ENCODE results near the gene C19orf73. TPM values are rescaled to one million over a fixed set of nuclear protein-coding genes. Genes with fewer than 3 reads are reported as not detected.
A peak's percentile ranks its signal among the peaks of the same experiment; 100 is the strongest.

C19orf73 gene
- total RNA-seq, 2 donors from 2014 or later: 2.2 to 11.1 TPM

DNA sequence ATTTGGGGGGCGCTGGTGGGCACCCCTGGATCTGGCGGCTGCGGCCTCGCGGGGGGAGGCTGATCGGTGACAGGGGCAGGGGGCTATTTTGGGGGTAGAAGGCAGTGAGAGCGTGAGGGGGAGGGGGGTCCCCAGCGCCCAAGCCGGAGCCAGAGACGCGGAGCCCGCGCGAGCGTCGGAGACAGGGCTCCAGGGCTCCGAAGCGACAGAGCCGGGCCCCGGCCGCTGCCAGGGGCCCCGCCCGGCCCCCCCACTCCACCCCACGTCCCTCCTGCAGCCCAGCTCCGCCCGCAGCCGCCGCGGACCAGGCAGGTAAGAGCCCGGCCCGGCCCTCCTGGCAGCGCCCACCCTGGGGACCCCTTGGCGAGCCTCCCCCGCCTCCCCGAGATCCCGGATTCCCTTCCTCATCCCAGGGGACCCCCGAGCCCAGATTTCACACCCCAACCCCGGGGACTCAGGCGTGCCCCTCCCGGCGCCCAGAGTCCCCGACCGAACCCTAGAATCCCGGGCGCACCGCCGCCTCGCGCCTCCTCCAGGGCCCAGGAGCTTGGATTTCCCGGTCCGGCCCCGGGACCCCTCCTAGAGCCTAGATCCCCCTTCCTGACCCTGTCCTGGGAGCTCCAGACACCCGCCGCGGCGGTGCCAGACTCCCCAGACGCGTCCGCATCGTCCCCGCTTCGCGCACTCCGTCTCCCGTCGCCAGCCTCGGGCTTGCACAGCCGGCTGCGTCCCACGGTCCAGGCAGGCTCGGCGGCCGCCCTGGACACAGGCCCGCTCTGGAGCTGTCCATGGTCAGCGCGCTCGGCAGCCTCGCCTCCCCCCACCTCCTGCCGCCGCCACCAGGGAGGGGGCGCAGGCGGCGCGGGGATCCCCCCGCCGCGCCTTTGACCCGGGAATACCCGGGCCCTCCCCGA, 725 bp upstream of the C19orf73 start, which contains the start of gene PPFIA3:
TSS of gene PPFIA3 (plus strand) at position 134 of the 914 bp plus-strand sequence. CDS start 8,330 bp downstream, outside the sequence.
- peak; percentile 61 for DNase-seq (ENCODE audit: low spot score)
- Histone ChIP-seq H3K4me3 (peak within 1 kb of the TSS; percentile 55 to 58), H3K9me3 (no peaks in the 10 kb centered on the region), H3K4me1 (replicated peaks) (peaks cover 14% of the 10 kb centered on the region), H3K36me3 (no peaks in the 10 kb centered on the region), H3K27ac (peak within 1 kb of the TSS; percentile 95 to 97), H3K27me3 (replicated peaks; ENCODE audit: insufficient read depth) (no peaks in the 10 kb centered on the region)
- WGBS: under 1% methylated on average over 65 of the region's 90 CpGs
- intact Hi-C loops (cut with DNase I): loop anchor here (5.0 kb wide), 1 partner anchor 33 kb away; no protein-coding TSS in a partner anchor
- TF ChIP-seq, protein P1, sequence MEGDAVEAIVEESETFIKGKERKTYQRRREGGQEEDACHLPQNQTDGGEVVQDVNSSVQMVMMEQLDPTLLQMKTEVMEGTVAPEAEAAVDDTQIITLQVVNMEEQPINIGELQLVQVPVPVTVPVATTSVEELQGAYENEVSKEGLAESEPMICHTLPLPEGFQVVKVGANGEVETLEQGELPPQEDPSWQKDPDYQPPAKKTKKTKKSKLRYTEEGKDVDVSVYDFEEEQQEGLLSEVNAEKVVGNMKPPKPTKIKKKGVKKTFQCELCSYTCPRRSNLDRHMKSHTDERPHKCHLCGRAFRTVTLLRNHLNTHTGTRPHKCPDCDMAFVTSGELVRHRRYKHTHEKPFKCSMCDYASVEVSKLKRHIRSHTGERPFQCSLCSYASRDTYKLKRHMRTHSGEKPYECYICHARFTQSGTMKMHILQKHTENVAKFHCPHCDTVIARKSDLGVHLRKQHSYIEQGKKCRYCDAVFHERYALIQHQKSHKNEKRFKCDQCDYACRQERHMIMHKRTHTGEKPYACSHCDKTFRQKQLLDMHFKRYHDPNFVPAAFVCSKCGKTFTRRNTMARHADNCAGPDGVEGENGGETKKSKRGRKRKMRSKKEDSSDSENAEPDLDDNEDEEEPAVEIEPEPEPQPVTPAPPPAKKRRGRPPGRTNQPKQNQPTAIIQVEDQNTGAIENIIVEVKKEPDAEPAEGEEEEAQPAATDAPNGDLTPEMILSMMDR (IDR thresholded peaks at IDR 0.05): no peak
- no peak for TF ChIP-seq POLR2AphosphoS5 (IDR thresholded peaks at IDR 0.05)
- TF ChIP-seq POLR2A (IDR thresholded peaks at IDR 0.05): no peak

DNA sequence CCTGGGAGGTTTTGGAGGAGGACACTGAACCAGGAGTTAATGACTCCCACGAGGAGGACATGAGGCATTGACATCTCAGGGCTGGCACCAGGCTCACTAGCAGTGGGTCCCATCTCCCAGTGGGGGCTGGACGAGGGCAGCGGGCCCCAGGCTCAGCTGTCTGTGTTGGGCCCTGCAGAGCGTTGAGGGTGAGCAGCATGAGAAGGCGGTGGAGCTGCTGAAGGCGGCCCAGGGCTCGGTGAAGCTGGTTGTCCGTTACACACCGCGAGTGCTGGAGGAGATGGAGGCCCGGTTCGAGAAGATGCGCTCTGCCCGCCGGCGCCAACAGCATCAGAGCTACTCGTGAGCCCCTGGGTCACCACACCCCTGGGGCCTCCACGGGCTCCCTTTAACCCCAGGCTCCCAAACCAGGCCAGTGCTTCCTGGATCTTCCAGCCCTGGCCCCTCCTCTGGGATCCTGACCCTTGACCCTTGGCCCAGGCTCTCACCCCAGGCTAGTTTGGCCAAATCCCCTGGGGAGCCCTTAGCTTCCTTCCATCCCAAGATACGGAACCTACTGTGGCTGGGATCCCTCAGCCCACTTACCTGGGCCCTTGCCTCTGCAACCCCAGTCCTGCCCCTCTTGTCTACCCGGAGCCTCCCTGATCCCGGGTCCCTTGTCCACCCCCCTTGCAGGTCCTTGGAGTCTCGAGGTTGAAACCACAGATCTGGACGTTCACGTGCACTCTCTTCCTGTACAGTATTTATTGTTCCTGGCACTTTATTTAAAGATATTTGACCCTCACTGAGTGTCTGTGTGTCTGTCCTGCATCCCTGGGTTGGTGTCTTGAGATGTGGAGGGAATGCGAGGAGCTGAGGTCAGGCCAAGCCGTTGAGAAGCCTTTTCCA, 1.0 kb downstream of the C19orf73 start:
- 67% methylated on average over 26 of the region's 26 CpGs for WGBS
- H3K4me1 ChIP-seq (replicated peaks): peaks cover 14% of the 10 kb centered on the region
- TF ChIP-seq, protein P1 (IDR thresholded peaks at IDR 0.05): no peak
- no peak for TF ChIP-seq POLR2AphosphoS5 (IDR thresholded peaks at IDR 0.05)
- no peak for TF ChIP-seq POLR2A (IDR thresholded peaks at IDR 0.05)
- no peak for DNase-seq (ENCODE audit: low spot score)
- peak overlapping the region; percentile 55 to 58 for H3K4me3 ChIP-seq
- peak overlapping the region; percentile 95 to 97 for H3K27ac ChIP-seq
- no peaks in the 10 kb centered on the region for H3K9me3 ChIP-seq
- intact Hi-C loops (cut with DNase I): loop anchor here (5.0 kb wide), 1 partner anchor 34 kb away; no protein-coding TSS in a partner anchor
- H3K27me3 ChIP-seq (replicated peaks; ENCODE audit: insufficient read depth): no peaks in the 10 kb centered on the region
- H3K36me3 ChIP-seq: no peaks in the 10 kb centered on the region

DNA sequence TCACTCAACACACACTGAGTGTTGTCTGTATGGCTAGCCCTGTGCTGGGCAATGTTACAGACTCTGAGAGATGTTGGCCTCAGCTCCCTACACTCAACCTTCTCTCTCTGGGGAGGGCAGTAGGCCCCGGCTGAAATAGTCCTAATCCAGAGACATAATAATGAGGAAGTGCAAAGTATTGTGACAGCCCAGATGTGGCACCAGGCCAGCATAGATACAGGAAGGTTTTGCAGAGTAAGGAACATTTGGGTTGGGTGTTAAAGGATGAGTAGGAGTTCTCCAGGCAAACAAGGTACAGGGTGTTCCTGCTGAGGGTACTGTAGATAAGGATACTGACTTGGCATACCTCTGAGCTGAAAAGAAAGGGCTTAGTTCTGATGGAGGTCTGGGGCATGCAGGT, 2.4 kb downstream of the C19orf73 start:
- TF ChIP-seq POLR2A (IDR thresholded peaks at IDR 0.05) (no peak), POLR2AphosphoS5 (IDR thresholded peaks at IDR 0.05) (no peak)
- TF ChIP-seq, protein P1 (IDR thresholded peaks at IDR 0.05): no peak
- no peak for DNase-seq (ENCODE audit: low spot score)
- intact Hi-C loops (cut with DNase I): loop anchor here (5.0 kb wide), 1 partner anchor 36 kb away; no protein-coding TSS in a partner anchor
- no peak overlapping the region for H3K27ac ChIP-seq
- H3K9me3 ChIP-seq: no peaks in the 10 kb centered on the region
- peaks cover 14% of the 10 kb centered on the region for H3K4me1 ChIP-seq (replicated peaks)
- no peaks in the 10 kb centered on the region for H3K36me3 ChIP-seq
- no peaks in the 10 kb centered on the region for H3K27me3 ChIP-seq (replicated peaks; ENCODE audit: insufficient read depth)
- WGBS: 67% methylated on average over 1 of the region's 1 CpG
- H3K4me3 ChIP-seq: no peak overlapping the region

DNA sequence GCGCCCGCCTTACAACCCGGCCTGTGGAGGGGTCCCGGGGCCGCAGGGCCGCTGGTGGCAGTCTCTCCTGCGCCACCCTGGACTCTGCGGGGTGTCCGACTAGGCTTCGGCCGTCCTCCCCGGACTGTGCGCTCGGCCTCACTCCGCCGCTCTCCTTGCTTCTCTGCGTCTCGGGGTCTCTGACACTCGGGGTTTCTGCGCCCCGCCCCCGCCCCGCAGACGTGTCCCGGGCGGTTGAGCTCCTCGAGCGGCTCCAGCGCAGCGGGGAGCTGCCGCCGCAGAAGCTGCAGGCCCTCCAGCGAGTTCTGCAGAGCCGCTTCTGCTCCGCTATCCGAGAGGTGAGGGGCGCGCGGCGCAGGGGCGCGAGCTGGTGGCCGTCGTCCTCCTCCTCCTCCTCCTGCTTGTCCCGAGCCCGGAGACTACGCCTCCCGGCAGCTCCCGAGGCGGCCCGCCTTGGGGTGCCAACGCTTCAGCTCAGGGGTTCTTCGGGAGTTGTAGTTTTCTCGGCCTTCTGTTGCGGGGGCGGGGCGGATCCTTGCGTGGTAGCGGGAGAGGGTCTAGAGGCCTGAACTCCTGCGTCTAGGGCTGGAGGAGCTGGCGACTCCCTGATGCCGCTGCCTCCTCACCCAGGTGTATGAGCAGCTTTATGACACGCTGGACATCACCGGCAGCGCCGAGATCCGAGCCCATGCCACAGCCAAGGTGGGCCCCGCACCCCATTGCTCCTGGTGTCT, 4.1 kb downstream of the C19orf73 start:
- intact Hi-C loops (cut with DNase I): loop anchor here (5.0 kb wide), 1 partner anchor 38 kb away; no protein-coding TSS in a partner anchor
- Histone ChIP-seq H3K27ac (peak overlapping the region; percentile 82 to 89), H3K36me3 (no peaks in the 10 kb centered on the region), H3K9me3 (no peaks in the 10 kb centered on the region), H3K4me3 (peak overlapping the region; percentile 75 to 92), H3K27me3 (replicated peaks; ENCODE audit: insufficient read depth) (no peaks in the 10 kb centered on the region), H3K4me1 (replicated peaks) (peaks cover 9% of the 10 kb centered on the region)
- peak; percentile 71 for DNase-seq (ENCODE audit: low spot score)
- 9% methylated on average over 53 of the region's 68 CpGs for WGBS
- peak; percentile 73 for TF ChIP-seq POLR2AphosphoS5 (IDR thresholded peaks at IDR 0.05)
- peak; percentile 57 for TF ChIP-seq POLR2A (IDR thresholded peaks at IDR 0.05)
- TF ChIP-seq, protein P1 (IDR thresholded peaks at IDR 0.05): no peak

Measured in prostate gland (tissue), 2 donors.